ENCODE measurements around the gene OTUD3.

DNA sequence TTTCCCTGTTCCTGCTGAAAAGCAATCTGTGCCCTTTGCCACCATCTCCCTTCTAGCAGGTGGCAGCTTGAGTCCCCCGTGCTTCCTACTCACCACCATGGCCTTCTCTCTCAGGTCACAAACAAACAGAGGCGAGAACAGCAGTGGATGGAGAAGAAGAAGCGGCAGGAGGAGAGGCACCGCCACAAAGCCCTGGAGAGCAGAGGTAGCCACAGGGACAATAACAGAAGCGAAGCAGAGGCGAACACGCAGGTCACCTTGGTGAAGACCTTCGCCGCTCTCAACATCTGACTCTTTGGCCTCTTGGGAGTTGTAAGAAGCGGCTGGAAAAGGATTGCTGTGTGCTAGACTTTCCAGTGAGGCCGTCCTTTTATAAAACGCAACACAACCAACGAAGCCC is 25.3 kb downstream of the OTUD3 start:
- TF ChIP-seq, protein P1, sequence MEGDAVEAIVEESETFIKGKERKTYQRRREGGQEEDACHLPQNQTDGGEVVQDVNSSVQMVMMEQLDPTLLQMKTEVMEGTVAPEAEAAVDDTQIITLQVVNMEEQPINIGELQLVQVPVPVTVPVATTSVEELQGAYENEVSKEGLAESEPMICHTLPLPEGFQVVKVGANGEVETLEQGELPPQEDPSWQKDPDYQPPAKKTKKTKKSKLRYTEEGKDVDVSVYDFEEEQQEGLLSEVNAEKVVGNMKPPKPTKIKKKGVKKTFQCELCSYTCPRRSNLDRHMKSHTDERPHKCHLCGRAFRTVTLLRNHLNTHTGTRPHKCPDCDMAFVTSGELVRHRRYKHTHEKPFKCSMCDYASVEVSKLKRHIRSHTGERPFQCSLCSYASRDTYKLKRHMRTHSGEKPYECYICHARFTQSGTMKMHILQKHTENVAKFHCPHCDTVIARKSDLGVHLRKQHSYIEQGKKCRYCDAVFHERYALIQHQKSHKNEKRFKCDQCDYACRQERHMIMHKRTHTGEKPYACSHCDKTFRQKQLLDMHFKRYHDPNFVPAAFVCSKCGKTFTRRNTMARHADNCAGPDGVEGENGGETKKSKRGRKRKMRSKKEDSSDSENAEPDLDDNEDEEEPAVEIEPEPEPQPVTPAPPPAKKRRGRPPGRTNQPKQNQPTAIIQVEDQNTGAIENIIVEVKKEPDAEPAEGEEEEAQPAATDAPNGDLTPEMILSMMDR (IDR thresholded peaks at IDR 0.05), result no peak
- TF ChIP-seq POLR2A (IDR thresholded peaks at IDR 0.05; ENCODE audit: low read depth) (no peak), EP300 (IDR thresholded peaks at IDR 0.05) (no peak)
